Parathyroid adenoma (tissue), 2 donors: ENCODE results near the gene JAG2.

Source experiments
- H2AFZ ChIP-seq: fragments of 300-600 bp; sonication (generic); one replicate; pipeline ENCODE4 v1.7.0; 2017; ENCODE audit warnings: antibody characterized with exemption, mild to moderate bottlenecking
- H3K27ac ChIP-seq: fragments of 300-600 bp; sonication (generic); one replicate; pipeline ENCODE4 v1.7.0; 2017
- H3K27me3 ChIP-seq: fragments of 300-600 bp; sonication (generic); one replicate; pipeline ENCODE4 v1.7.0; 2017; ENCODE audit warnings: low read length; ENCODE audit not compliant: control insufficient read depth, insufficient read depth
- H3K36me3 ChIP-seq: fragments of 300-600 bp; sonication (generic); one replicate; pipeline ENCODE4 v1.7.0; 2017; ENCODE audit warnings: low read length; ENCODE audit not compliant: control insufficient read depth, insufficient read depth
- H3K4me1 ChIP-seq: fragments of 300-600 bp; sonication (generic); one replicate; pipeline ENCODE4 v1.7.0; 2017; ENCODE audit warnings: control low read depth
- H3K4me2 ChIP-seq: fragments of 300-600 bp; sonication (generic); one replicate; pipeline ENCODE4 v1.7.0; 2017; ENCODE audit warnings: low read length
- H3K4me3 ChIP-seq: fragments of 300-600 bp; sonication (generic); one replicate; pipeline ENCODE4 v1.7.0; 2017; ENCODE audit warnings: low read depth, low read length
- H3K79me2 ChIP-seq: fragments of 300-600 bp; sonication (generic); one replicate; pipeline ENCODE4 v1.7.0; 2017; ENCODE audit warnings: control low read depth
- H3K9ac ChIP-seq: fragments of 300-600 bp; sonication (generic); one replicate; pipeline ENCODE4 v1.7.0; 2017; ENCODE audit warnings: mild to moderate bottlenecking
- H3K9me3 ChIP-seq: fragments of 300-600 bp; sonication (generic); one replicate; pipeline ENCODE4 v1.7.0; 2017; ENCODE audit warnings: low read length; ENCODE audit not compliant: control insufficient read depth
- CTCF ChIP-seq: fragments of 300-600 bp; sonication (generic); IDR thresholded peaks from one replicate; pipeline ENCODE4 v1.7.0; 2017; ENCODE audit warnings: antibody characterized with exemption, mild to moderate bottlenecking
- donor health status: primary hyperparathyroidism.

The JAG2 gene

GRCh38 chr14:105149146-105149781 lies 19.3 kb downstream of the JAG2 start:
- no peak for TF ChIP-seq CTCF
- Histone ChIP-seq H3K27me3 (no peaks in the 10 kb centered on the region), H3K27ac (no peak overlapping the region), H3K4me1 (no peaks in the 10 kb centered on the region), H3K36me3 (no peaks in the 10 kb centered on the region), H3K9me3 (no peaks in the 10 kb centered on the region), H3K4me3 (no peak overlapping the region), H3K79me2 (no peaks in the 10 kb centered on the region), H3K9ac (no peak overlapping the region), H3K4me2 (no peak overlapping the region), H2AFZ (no peak overlapping the region)

- Histone ChIP-seq H3K4me1 (no peaks in the 10 kb centered on the region), H3K9ac (no peak overlapping the region), H3K4me3 (no peak overlapping the region), H3K27ac (no peak overlapping the region), H2AFZ (no peak overlapping the region), H3K4me2 (no peak overlapping the region), H3K79me2 (no peaks in the 10 kb centered on the region), H3K9me3 (no peaks in the 10 kb centered on the region), H3K27me3 (no peaks in the 10 kb centered on the region), H3K36me3 (no peaks in the 10 kb centered on the region)
- TF ChIP-seq CTCF: no peak
Observed at GRCh38 chr14:105148604-105149145, 19.9 kb downstream of the JAG2 start.

- Histone ChIP-seq H3K4me3 (no peak overlapping the region), H3K4me2 (no peak overlapping the region), H3K36me3 (no peaks in the 10 kb centered on the region), H3K27me3 (no peaks in the 10 kb centered on the region), H3K9ac (no peak overlapping the region), H3K27ac (no peak overlapping the region), H2AFZ (no peak overlapping the region), H3K4me1 (no peaks in the 10 kb centered on the region), H3K79me2 (no peaks in the 10 kb centered on the region), H3K9me3 (no peaks in the 10 kb centered on the region)
- TF ChIP-seq CTCF: no peak
Observed at GRCh38 chr14:105147671-105148603, 20.6 kb downstream of the JAG2 start.

GRCh38 chr14:105146976-105147635 lies 21.5 kb downstream of the JAG2 start:
- TF ChIP-seq CTCF: no peak
- Histone ChIP-seq H3K79me2 (no peaks in the 10 kb centered on the region), H3K4me1 (no peaks in the 10 kb centered on the region), H3K4me2 (no peak overlapping the region), H3K9me3 (no peaks in the 10 kb centered on the region), H2AFZ (no peak overlapping the region), H3K9ac (no peak overlapping the region), H3K27me3 (no peaks in the 10 kb centered on the region), H3K27ac (no peak overlapping the region), H3K4me3 (no peak overlapping the region), H3K36me3 (no peaks in the 10 kb centered on the region)
